ENCODE results near the gene CACNB3. TPM values are rescaled to one million over a fixed set of nuclear protein-coding genes. Genes with fewer than 3 reads are reported as not detected.

CACNB3 gene
- total RNA-seq, 4 donors from 2014 or later = 13.4 to 19.5 (median 14.0) TPM

GRCh38 chr12:48783432-48783831, 34.9 kb upstream of the CACNB3 start:
- no peaks in the 10 kb centered on the region for H3K9me3 ChIP-seq
- H3K36me3 ChIP-seq = peaks cover 0 to 13% (median 9%) of the 10 kb centered on the region in 3 donors
- H3K27me3 ChIP-seq = no peaks in the 10 kb centered on the region
- no peak for DNase-seq
- intact Hi-C loops (cut with DNase I) = no loop called here
- peaks cover 36 to 79% (median 44%) of the 10 kb centered on the region in 3 donors for H3K4me1 ChIP-seq
- 90 to 95% methylated on average over 4 of the region's 4 CpGs for WGBS, 2 donors
- no peak for TF ChIP-seq POLR2A (IDR thresholded peaks at IDR 0.05)
- TF ChIP-seq CTCF (IDR thresholded peaks at IDR 0.05) = no peak
- H3K4me3 ChIP-seq = no peak overlapping the region
- H3K27ac ChIP-seq = no peak overlapping the region

GRCh38 chr12:48786591-48787544, 31.4 kb upstream of the CACNB3 start:
- Histone ChIP-seq H3K36me3 (peaks cover 0 to 13% (median 9%) of the 10 kb centered on the region in 3 donors), H3K4me3 (peak overlapping the region in 3 of 4 donors; percentile 79 to 92 (median 90)), H3K4me1 (peaks cover 18 to 60% (median 27%) of the 10 kb centered on the region in 3 donors), H3K27me3 (no peaks in the 10 kb centered on the region), H3K27ac (peak overlapping the region; percentile 90 to 92 (median 91)), H3K9me3 (no peaks in the 10 kb centered on the region)
- intact Hi-C loops (cut with DNase I) = no loop called here
- no peak for DNase-seq
- WGBS, 2 donors = 39 to 41% methylated on average over 7 of the region's 7 CpGs
- TF ChIP-seq CTCF (IDR thresholded peaks at IDR 0.05) (no peak), POLR2A (IDR thresholded peaks at IDR 0.05) (no peak)

GRCh38 chr12:48787791-48788523, 30.3 kb upstream of the CACNB3 start:
- Histone ChIP-seq H3K27me3 (no peaks in the 10 kb centered on the region), H3K4me1 (peaks cover 17 to 49% (median 21%) of the 10 kb centered on the region in 3 donors), H3K36me3 (peaks cover 0 to 4% (median under 1%) of the 10 kb centered on the region in 3 donors), H3K27ac (peak overlapping the region; percentile 90 to 92 (median 91)), H3K9me3 (no peaks in the 10 kb centered on the region), H3K4me3 (peak overlapping the region; percentile 79 to 92 (median 87))
- TF ChIP-seq POLR2A (IDR thresholded peaks at IDR 0.05) (no peak), CTCF (IDR thresholded peaks at IDR 0.05) (no peak)
- intact Hi-C loops (cut with DNase I) = no loop called here
- DNase-seq = no peak
- 10 to 26% methylated on average over 2 to 3 of the region's 11 CpGs for WGBS, 2 donors

- intact Hi-C loops (cut with DNase I) = no loop called here
- 2% methylated on average over 16 of the region's 25 CpGs; no CpG with 5 or more reads in 1 of the 2 donors for WGBS, 2 donors
- no peak for DNase-seq
- peaks cover 17 to 46% (median 21%) of the 10 kb centered on the region in 3 donors for H3K4me1 ChIP-seq
- no peaks in the 10 kb centered on the region for H3K9me3 ChIP-seq
- peak overlapping the region; percentile 79 to 92 (median 87) for H3K4me3 ChIP-seq
- no peaks in the 10 kb centered on the region for H3K27me3 ChIP-seq
- no peak for TF ChIP-seq CTCF (IDR thresholded peaks at IDR 0.05)
- no peak for TF ChIP-seq POLR2A (IDR thresholded peaks at IDR 0.05)
- peak overlapping the region; percentile 90 to 92 (median 91) for H3K27ac ChIP-seq
- no peaks in the 10 kb centered on the region for H3K36me3 ChIP-seq
Observed at GRCh38 chr12:48788524-48788853, 29.8 kb upstream of the CACNB3 start.
